Smooth muscle cell of the umbilical artery (primary cell): Measurements from ENCODE around the gene TRMT10B. TPM values are rescaled to one million over a fixed set of nuclear protein-coding genes. Genes with fewer than 3 reads are reported as not detected.

Experiments used
- total RNA-seq: library from RNA; depleted of rRNA; stranded (reverse); fragments of >200 nt; gene quantifications from 2 replicates; pipeline ENCODE4 v1.2.3, GENCODE V29; 2014

TRMT10B gene
- 3.6 and 3.8 TPM in 2 replicates for total RNA-seq

GRCh38 chr9:37753489-37754190, at the start of gene TRMT10B:
TRMT10B (plus strand) TSS chr9:37753805; CDS start chr9:37761932, 8,127 bp downstream.

GRCh38 chr9:37784616-37785483, 31.2 kb downstream of the TRMT10B start, which contains the start of gene EXOSC3:
EXOSC3 (minus strand) TSS chr9:37785064; CDS start chr9:37785044, 20 bp downstream.

GRCh38 chr9:37800631-37801286, 47.2 kb downstream of the TRMT10B start, which contains the start of gene DCAF10:
DCAF10 (plus strand) TSS chr9:37800797; CDS start chr9:37800867, 70 bp downstream.

Other genes starting within 250 kb of the TRMT10B start
- 13.1 and 22.9 TPM in 2 replicates for gene FBXO10, start 177.4 kb upstream of the TRMT10B start, total RNA-seq
- gene TOMM5, start 161.2 kb upstream of the TRMT10B start, total RNA-seq: 163 and 166 TPM in 2 replicates
- under 0.01 and 0.05 TPM in 2 replicates for gene FRMPD1, start 102.9 kb upstream of the TRMT10B start, total RNA-seq
- 24.3 and 28.6 TPM in 2 replicates for gene EXOSC3, start 31.3 kb downstream of the TRMT10B start, total RNA-seq
- gene DCAF10, start 47.0 kb downstream of the TRMT10B start, total RNA-seq: 20.8 and 48.9 TPM in 2 replicates
- gene SLC25A51, start 150.3 kb downstream of the TRMT10B start, total RNA-seq: 88.5 and 93.8 TPM in 2 replicates